Measurements from ENCODE around the gene HSPB6.
"Not testable (repeated sequence)": the region's sequence is repeated elsewhere in the genome, so short reads cannot be mapped to it uniquely, and the experiment has no call there.

HSPB6 gene

GRCh38 chr19:35773020-35773806, 16.4 kb upstream of the HSPB6 start:
- DNase-seq (ENCODE audit: low read depth): no peak
- H3K4me3 ChIP-seq (ENCODE audit: low read depth, low read length): no peak overlapping the region

GRCh38 chr19:35772362-35772761, 15.5 kb upstream of the HSPB6 start:
- H3K4me3 ChIP-seq (ENCODE audit: low read depth, low read length); DNase-seq (ENCODE audit: low read depth): not testable (repeated sequence)

- no peak overlapping the region for H3K4me3 ChIP-seq (ENCODE audit: low read depth, low read length)
- DNase-seq (ENCODE audit: low read depth): no peak
These were observed 11.2 kb upstream of the HSPB6 start for GRCh38 chr19:35768082-35768421.

GRCh38 chr19:35767288-35768081, 10.7 kb upstream of the HSPB6 start:
- DNase-seq (ENCODE audit: low read depth): no peak
- no peak overlapping the region for H3K4me3 ChIP-seq (ENCODE audit: low read depth, low read length)

GRCh38 chr19:35766571-35767104, 9.8 kb upstream of the HSPB6 start:
- no peak for DNase-seq (ENCODE audit: low read depth)
- no peak overlapping the region for H3K4me3 ChIP-seq (ENCODE audit: low read depth, low read length)

- DNase-seq (ENCODE audit: low read depth): no peak
- H3K4me3 ChIP-seq (ENCODE audit: low read depth, low read length): no peak overlapping the region
These were observed 7.8 kb upstream of the HSPB6 start for GRCh38 chr19:35764432-35765315.

GRCh38 chr19:35760711-35761349, 4.0 kb upstream of the HSPB6 start:
- H3K4me3 ChIP-seq (ENCODE audit: low read depth, low read length): no peak overlapping the region
- no peak for DNase-seq (ENCODE audit: low read depth)

GRCh38 chr19:35759697-35760096, 2.9 kb upstream of the HSPB6 start:
- no peak for DNase-seq (ENCODE audit: low read depth)
- no peak overlapping the region for H3K4me3 ChIP-seq (ENCODE audit: low read depth, low read length)

- peak; percentile 98 for DNase-seq (ENCODE audit: low read depth)
- peak within 1 kb of the TSS; percentile 81 for H3K4me3 ChIP-seq (ENCODE audit: low read depth, low read length)
These were observed 1.1 kb upstream of the HSPB6 start, which contains the start of gene PROSER3 for GRCh38 chr19:35757749-35758608. Gene PROSER3, plus strand, starts transcription at chr19:35758176. Its CDS starts 40 bp downstream, at chr19:35758216.

GRCh38 chr19:35757231-35757748, 461 bp upstream of the HSPB6 start:
- peak overlapping the region; percentile 81 for H3K4me3 ChIP-seq (ENCODE audit: low read depth, low read length)
- DNase-seq (ENCODE audit: low read depth): peak; percentile 98

GRCh38 chr19:35755550-35756376, 1.1 kb downstream of the HSPB6 start:
- peak; percentile 77 for DNase-seq (ENCODE audit: low read depth)
- H3K4me3 ChIP-seq (ENCODE audit: low read depth, low read length): peak overlapping the region; percentile 81

- H3K4me3 ChIP-seq (ENCODE audit: low read depth, low read length): peak overlapping the region; percentile 33
These were observed 1.7 kb downstream of the HSPB6 start for GRCh38 chr19:35755131-35755549.

GRCh38 chr19:35754370-35755130, 2.3 kb downstream of the HSPB6 start:
- H3K4me3 ChIP-seq (ENCODE audit: low read depth, low read length): peak overlapping the region; percentile 33
- no peak for DNase-seq (ENCODE audit: low read depth)

More at GRCh38 chr19:35755131-35755549, 1.7 kb downstream of the HSPB6 start:
- no peak for DNase-seq (ENCODE audit: low read depth)

- H3K4me3 ChIP-seq (ENCODE audit: low read depth, low read length): no peak overlapping the region
- DNase-seq (ENCODE audit: low read depth): no peak
These were observed 3.0 kb downstream of the HSPB6 start for GRCh38 chr19:35753634-35754369.

GRCh38 chr19:35752746-35753350, 4.0 kb downstream of the HSPB6 start:
- H3K4me3 ChIP-seq (ENCODE audit: low read depth, low read length): no peak overlapping the region

More at GRCh38 chr19:35752746-35753350, 4.0 kb downstream of the HSPB6 start:
- no peak for DNase-seq (ENCODE audit: low read depth)

Measured in skeletal muscle cell (primary cell).